Activated CD8-positive, alpha-beta memory T cell treated with anti-CD3 and anti-CD28 coated beads for 4 hours (primary cell): ENCODE measurements around the gene NCBP2L.
"Not testable (repeated sequence)": the region's sequence is repeated elsewhere in the genome, so short reads cannot be mapped to it uniquely, and the experiment has no call there.

ENCODE experiments used
- DNase-seq, 2 donors: peaks; one replicate each; pipeline ENCODE4 v3.0.0-alpha.2; 2020; ENCODE audit warnings: low read depth in 2 of 2

NCBP2L gene

DNA sequence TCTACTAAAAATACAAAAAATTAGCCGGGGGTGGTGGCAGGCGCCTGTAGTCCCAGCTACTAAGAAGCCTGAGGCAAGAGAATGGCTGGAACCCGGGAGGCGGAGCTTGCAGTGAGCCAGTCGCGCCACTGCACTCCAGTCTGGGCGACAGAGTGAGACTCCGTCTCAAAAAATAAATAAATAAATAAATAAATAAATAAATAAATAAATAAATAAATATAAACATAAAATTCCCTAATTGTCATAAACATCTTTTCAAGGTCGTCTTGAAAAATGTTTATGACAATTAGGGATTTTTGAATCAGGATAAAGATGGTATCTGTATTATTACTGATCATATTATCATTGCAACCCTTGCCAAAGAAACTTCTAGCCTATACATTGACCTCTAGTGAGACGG is 32.5 kb downstream of the NCBP2L start:
- not testable (repeated sequence) for DNase-seq

DNA sequence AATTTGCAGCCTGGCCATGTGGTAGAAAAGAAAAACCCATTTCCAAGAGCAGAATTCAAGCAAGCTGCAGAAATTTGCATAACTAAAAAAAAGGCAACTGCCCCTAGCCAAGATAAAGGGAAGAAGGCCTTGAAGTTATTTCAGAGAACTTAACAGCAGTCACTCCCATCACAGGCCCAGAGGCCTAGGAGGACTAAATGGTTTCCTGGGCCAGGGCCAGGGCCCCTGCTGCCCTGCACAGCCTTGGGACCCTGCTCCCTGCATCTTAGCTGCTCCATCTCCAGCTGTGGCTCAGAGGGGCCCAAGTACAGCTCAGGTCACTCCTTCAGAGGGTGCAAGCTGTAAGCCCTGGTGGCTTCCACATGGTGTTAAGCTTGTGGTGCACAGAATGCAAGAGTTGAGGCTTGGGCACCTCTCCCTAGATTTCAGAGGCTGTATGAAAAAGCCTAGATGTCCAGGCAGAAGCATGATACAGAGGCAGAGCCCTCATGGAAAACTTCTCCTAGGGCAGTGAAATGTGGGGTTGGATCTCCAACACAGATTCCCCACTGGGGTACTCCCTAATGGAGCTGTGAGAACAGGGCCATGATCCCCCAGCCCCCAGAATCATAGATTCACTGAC is 41.5 kb downstream of the NCBP2L start:
- DNase-seq: no peak

DNA sequence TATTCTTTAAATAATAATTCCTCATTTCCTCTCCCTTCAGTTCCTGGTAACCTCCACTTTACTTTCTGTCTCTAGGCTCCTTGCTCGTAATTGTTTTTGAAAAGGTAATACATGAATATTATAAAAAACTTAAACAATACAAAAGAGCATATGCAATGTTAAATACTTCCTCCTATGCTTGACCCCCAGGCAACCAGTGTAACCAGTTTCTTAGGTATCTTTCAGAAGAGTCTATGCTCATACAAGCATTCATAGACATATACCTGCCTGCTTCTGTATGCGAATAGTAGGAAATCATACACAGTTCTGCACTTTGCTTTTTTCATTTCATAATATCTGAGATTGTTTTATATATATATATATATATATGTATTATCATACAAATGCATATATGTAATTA is 45.5 kb downstream of the NCBP2L start:
- DNase-seq: no peak

DNA sequence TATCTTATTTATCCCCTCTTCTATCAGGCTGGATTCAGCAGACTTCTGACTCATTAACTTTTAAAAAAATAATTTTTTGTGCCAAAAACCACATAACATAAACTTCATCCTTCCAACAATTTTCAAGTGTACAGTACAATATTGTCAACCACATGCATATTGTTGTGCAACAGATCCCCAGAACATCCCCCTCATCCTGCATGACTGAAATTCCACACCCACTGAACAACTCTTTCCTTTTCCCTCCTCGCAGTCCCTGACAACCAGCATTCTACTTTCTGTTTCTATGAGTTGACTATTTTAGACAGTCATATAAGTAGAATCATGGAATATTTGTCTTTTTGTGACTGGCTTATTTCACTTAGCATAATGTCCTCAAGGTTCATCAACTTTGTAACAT is 45.9 kb downstream of the NCBP2L start:
- DNase-seq: no peak

DNA sequence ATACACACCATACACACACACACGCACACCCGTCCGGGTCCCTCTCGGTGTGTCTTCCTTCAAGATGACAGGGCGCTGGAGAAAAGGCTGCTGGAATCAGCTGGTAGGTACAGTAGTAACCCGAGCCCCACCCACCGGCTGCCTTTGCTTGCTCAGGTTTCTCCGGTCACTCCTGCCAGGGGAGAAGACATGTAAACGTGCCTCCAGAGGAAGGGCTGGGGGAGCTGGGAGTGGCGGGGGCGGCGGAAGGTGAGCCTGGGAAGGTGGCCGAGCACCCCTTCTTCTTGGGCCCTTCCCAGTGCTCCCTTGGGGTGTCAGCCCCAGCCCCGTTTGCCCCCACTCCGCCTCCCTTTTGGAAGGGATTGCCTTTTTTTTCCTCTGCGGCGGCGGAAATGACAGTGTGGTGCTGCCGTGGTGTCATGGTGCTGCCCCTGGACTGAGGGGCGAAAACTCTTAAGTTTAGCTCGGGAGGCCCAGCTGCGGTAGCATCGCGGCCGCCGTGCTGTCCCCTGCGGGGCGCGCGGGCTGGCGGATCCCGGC is 48.2 kb downstream of the NCBP2L start, which contains the start of gene MID2:
Gene MID2 (plus strand): TSS at position 169 of the 540 bp plus-strand sequence. CDS start 561 bp downstream, outside the sequence.
- DNase-seq: peak in 1 of 2 donors; percentile 2

DNA sequence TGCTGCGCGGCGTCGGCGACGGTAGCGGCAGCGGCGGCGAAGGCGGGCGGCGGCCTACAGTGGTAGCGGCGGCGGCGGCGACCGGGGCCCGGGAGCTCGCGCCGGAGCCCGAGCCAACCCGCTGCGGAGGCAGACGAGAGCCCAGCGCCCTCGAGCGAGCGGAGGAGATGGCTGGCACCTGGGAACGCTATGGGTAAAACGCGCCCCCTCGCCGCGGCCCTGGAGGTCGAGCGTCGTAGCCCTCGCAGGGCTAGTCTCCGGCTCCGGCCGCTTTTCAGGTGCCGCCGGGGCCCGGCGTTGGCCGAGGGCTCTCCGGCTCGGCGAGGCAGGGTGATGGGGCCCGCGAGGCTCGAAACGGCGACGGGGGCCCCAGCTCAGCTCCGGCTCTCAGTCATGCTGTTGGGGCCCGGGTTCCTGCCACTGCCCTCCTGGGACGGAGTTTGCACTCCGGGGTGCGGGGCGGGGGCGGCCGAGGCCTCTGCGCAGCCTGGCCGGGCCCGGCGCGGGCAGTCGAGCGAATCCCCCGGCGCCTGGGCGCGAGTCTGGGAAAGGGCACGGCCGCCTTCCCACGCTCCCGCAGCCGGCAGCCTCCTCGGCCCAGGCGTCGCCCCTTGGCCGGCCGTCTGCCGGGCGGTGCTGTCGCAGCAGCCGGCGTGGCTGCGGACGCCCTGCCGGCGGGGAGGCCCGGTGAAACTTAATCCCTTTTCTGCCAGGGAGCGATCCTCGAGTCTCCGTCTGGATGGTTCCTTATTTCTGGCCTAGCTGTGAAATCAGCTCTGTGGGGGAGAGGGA is 48.9 kb downstream of the NCBP2L start:
- DNase-seq: no peak

DNA sequence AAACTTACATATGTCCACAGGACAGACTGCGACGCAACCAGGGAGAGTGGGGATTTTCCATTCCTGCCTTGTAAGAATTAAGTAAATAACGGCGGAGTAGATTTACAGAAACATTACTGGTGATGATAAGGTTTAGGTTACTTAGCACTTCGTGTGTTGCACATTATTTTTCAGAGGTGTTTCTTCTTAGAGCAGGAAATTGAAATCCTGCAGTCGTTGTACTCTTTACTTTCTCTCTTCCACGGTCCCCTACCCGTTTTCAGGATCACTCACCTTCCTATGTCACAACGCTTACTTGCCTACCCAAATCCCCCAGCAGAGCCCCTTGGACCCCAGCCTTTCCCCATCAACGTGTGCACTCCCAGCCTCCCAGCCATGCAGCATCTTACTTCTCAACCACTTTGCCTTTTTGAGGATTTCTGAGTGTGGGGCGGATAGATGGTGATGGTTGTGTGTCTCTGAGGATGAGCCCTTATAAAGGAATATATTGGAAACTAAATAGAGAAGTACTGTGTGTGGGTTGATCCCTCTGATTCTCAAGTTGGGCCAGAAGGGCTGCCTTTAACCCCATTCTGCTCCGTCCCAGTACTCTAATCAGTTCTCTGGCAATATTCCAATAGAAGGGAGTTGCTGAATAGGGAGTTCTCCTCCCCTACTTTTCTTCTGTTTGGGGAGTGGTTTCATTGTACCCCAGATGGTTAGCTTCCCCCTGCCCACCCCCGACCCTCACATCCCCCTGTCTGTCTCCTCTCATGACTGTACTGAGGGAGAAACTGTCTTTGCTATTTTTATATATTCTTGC is 49.7 kb downstream of the NCBP2L start:
- DNase-seq: no peak

DNA sequence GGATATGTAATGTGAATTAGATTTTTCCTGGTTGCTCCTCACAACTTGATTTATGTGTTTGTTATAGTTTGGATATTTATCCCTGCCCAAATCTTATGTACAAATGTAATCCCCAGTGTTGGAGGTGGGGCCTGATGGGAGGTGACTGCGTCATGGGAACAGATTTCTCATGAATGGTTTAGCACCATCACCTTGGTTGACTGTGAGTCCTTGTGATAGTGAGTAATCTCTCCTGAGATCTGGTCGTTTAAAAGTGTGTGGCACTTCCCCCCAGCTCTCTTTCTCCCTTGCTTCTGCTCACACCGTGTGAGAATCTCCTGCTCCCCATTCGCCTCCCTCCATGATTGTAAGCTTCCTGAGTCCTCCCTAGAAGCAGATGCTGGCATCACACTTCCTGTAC is 50.3 kb downstream of the NCBP2L start:
- DNase-seq: no peak

DNA sequence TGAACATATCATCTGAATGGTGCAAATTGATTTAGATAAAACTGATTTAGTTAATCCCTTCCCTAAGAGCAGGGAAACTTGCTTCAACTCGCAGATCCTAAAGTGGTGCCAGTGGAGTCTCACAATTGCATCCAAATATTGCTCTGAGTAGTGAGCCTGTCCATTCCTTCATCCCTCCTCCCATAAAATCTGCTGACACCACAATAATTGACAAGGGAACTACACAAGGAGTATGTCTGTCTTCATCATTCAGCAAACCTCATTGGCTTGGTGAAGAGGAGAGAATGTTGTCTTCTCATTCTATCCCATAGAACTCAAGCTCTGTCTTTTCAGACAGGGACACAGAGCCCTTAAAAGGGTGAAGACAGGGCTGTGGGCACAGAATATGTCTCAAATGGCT is 52.3 kb downstream of the NCBP2L start:
- no peak for DNase-seq

DNA sequence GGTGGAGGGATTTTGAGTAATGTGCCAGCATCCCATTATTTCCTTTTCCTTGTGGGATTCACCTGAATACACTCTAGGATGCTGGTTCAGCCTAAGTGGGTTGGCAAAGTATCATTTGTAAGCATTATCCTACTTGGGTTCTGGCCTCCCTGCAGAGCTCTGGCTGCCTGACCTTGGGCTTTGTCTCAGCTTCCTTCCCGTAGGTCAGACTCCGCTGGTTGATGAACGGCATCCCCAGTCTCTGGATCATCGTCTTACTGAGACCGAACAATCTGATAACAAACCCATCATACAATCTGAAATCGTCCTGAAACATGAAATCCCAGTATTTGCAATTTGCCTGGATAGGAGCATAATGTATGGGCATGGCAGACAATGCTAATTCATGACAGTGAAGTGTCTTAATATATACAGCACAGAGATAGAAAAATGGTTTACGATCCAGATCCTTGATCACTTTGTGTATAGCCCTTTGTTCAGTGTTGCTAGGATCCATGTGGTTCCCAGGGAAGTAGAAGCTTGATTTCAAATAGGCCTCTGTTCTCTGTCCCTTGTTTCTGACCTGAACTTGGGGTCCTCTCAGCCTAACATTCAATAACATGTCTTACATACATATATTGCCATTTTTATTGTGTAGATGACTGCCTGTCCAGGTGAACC is 53.7 kb downstream of the NCBP2L start:
- DNase-seq: no peak

DNA sequence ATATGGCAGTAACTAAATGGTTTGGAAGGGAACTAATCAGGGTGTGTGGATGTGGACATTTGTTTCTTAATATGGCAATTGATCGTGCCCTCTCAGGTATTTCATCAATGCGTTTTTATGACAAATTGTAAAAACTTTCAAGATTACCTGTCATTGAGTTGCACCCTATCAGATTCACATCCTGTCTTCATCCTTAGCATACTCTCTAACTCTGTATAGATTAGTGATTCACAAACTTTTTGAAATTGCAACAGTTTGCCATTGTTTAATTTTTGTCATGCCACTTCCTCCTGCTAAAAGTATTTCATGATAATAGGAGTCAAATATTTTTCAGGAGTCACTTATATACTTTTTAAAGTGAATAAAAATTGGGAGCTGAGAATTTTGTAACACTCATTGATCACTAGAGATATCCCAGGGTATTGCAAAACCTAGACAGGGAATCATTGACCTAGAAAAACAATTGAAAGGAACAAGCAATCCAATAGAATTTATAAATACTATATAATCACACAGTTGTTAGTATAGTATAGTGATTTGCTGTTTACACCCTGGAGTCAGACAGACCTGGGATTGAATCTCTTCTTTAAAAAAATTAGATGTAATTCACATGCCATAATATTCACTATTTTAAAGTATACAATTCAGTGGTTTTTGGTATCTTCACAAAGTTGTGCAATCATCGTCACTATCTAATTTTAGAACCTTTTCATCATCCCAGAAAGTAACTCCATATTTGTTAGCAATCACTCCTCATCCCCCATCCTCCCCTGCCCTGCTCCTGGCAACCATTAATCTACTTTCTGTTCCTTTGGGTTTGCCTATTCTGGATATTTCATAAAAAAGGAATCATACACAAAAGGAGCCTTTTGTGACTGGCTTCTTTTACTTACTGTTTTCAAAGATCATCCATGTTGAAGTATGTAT is 57.0 kb downstream of the NCBP2L start:
- DNase-seq: no peak

DNA sequence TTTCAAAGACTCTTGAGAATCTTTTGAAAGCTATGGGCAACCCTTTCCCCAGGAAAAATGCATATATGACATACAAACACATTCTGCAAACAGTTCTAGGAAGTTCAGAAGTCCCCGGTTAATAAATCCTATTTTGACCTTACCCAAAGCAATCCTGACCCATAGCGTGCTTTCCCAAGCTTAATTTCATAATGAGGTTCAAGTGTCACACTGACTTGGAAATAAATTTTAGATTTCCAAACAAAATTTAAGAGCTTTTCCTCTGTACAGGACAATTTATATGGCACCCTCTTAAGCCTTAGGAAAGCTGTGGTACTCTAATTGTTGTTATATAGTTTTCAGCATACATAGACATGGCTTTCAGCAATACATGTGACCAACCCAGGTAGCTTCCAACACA is 59.4 kb downstream of the NCBP2L start:
- DNase-seq: no peak

DNA sequence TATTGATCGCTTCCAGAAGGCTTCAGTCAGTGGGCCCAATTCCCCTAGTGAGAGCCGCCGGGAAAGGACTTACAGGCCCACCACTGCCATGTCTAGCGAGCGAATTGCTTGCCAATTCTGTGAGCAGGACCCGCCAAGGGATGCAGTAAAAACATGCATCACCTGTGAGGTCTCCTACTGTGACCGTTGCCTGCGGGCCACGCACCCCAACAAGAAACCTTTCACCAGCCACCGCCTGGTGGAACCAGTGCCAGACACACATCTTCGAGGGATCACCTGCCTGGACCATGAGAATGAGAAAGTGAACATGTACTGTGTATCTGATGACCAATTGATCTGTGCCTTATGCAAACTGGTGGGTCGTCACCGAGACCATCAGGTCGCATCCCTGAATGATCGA is 63.4 kb downstream of the NCBP2L start:
- DNase-seq: no peak

DNA sequence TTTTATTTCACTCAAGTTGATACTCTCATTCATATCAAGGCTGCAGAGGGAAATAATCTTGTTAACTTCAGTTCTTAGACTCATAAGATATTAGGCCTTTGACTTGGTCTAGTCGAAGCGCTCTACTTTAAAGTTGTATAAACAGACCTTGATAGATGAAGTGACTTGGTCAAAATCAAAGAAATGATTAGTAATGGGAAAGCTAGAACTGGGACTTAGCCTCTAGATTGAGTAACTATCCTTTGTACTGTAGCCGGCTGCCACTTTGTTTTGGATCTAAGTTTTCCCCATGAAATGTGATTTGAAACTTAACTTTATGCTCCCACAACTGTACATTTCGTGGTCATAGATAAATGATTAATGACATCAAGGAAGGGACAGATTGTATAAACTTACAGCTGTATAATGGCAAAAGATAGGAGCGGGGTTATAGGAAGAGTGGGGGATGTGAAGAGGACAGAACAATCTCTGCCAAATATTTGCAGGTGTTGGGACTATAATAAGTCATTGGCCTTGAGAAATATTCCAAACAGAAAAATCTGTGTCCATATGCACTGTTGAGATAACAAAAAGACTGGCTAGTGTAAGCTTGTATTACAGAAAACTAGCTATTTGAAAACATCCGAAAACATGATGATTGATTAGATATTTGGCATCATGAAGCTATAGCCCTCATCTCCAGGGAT is 65.3 kb downstream of the NCBP2L start:
- no peak for DNase-seq
